SKM-1 treated with dmso at 0.1 percent for 144 hours (cell line): ENCODE measurements around the gene HS6ST3.

Experiments
- DNase-seq: peaks from one replicate; lab custom pipeline; 2025; ENCODE audit not compliant: unreplicated experiment; lab: John Stamatoyannopoulos, UW

Gene HS6ST3

DNA sequence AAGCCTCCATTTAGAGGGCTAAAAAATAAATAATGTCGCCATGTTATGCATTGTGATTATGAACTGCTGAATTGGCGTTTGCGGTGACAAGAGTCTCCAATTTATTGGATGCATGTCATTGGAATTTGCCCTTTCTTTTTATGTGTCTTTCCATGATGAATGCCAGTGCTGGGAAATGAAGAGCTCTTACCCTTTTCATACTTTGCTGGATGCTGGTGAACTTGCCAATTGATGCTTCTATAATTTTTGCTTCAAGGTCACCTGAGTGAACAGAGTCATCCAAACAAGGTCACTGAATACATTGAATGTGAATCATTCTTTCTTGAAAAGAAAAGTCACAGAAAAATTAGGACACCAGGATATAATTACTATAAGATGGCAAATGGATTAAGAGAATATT, 556.2 kb downstream of the HS6ST3 start:
- no peak for DNase-seq

DNA sequence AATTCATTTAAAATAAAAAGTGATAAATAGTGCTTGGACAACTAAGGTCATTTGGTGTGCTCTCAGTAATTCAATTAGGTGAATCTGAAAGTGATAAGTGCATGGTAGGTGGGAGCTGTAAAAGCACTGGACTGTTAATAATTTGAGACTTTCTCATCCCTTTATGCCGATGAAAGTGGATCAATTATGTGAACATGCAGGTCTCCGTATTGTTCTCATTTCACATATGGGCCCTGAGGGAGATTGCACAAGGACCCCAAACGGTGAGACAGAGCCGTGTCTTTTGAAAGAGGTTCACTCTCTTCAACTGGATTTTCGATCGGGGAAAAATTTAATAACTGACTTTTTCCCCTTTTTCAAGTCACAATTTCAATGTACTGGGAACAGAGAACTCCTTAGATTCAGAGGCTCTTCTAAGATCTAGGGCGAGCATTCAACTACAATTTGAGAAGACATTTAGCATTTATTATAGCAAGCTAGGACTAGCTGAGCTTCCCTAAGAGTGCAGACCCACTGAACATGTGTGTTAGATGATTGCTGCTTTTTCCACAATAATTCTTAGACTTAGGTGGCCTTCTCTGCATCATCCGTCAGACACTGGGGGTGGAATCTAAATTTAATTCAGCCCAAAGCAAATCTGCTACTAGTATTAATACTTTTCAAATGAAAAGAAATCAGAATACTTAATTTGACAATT, 556.8 kb downstream of the HS6ST3 start:
- no peak for DNase-seq

DNA sequence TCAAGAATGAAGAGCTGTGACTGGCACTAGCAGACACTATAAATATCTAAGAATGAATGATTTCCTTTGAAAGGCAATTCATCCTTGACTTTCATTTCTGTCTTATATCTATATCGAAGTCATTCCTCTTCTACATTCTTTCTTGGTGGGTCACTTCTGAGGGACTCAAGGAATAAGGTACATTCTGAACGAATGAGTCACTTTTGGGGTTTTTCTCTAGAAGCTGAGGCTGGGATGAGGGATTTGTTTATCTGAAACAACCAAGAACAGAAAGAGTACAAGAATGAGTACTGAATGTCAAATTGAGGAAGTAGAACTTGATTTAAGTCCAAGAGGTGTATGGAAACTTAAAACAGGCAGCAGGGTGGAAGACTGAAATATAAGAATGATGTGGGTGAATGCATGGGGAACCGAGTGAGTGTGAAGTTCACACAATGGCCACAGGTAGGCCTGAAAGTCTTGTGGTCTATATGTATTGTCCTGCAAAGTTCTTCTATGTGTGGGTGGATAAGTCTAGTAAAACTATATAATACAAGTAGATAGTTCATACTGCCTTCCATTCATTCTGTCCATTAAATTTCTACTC, 560.5 kb downstream of the HS6ST3 start:
- no peak for DNase-seq

DNA sequence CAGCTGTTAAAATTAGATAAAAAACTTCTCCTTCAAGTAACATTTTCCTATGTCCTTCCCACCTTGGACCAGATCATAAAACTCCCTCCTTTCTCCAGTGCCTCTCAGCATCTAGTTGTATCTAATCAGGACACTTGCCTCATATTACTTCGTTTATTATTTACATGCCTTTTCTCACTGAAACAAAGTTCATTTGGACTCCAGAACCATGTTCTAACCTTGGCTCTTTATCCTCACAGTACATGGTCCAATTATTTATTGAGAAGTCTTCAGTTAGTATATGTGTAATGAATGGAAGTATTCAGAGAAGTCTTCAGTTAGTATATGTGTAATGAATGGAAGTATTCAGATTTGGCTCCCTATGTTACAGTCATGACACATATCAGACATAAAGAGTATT, 561.7 kb downstream of the HS6ST3 start:
- no peak for DNase-seq

DNA sequence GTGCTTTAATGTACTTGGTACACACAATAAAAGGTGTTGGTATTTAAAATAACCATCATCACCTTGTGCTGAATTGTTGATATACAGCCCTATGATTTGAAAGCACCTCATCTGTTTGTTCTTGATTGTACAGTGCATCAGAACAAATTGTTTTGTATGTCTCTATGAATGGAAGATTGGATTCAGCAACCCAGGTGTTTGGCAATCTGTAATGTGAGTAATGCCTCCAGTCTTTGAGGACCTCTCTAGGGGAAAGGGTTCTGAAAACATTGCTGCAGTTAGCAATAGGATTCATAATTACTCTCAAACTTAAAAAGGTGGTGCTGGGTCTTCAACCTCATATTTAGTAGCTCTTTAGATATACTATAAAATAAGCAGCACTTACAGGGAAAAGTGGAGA, 562.6 kb downstream of the HS6ST3 start:
- no peak for DNase-seq

DNA sequence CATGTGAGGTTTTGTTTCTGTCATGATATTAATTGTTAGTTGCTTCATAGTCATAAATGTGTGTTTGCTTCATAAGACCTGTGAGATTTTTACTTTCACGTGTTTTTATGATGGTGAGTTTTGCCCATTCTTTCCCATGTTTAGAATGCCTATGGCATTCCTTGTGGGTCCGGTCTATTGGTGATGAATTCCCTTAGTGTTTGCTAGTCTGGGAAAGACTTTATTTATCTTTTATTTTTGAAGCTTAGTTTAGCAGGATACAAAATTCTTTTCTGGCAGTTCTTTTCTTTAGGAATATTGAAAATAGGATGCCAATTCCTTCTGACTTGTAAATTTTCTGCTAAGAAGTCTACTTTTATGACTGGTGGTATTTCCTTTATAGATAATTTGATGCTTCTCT, 571.7 kb downstream of the HS6ST3 start:
- no peak for DNase-seq

DNA sequence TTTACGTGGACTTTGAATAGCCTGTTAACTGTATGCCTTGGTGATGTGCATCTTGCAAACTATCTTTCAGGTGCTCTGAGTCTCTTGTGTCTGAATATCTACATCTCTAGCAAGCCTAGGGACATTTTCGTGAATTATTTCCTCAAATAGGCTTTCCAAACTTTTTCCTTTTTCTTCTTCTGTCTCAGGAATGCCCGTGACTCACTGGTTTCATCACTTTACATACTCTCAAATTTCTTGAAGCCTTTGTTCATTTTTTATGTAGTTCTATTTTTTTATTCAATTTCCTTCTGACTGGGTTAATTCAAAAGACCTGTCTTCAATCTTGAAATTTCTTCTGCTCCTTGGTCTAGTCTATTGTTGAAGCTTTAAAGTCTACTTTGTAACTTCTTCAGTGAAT, 572.1 kb downstream of the HS6ST3 start:
- DNase-seq = no peak

DNA sequence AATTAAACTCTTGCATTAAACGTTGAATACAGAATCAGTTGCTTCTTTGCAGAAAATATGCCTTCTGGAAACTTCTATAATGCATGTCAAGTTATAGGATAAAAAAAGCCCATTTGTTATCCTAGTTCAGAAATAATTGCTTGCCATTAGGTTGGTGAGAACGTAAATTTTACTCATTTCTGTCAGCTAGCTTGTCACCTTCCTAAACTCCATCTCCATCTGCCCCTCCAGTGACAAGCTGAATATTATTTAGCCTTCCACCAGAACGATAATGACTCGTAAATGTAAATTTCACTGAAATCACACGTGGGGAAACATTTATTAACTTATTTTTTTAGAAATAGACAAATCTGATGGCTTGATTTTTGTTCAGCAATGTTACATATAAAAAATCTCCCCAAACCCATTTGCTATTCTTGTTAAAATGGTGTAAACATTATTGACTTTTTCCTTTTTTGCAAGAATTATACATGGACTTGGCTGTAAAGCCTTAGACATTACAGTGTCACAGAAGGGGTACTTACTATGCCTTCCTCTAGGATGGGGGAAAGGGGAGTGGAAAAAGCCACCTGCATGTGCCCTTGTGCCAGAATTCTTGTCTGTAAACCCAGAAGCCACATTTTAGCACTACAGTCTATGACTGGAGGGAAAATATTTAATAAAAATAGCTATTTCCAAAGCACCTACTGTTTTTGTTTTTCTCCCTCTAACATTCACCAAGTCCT, 577.5 kb downstream of the HS6ST3 start:
- DNase-seq = no peak

DNA sequence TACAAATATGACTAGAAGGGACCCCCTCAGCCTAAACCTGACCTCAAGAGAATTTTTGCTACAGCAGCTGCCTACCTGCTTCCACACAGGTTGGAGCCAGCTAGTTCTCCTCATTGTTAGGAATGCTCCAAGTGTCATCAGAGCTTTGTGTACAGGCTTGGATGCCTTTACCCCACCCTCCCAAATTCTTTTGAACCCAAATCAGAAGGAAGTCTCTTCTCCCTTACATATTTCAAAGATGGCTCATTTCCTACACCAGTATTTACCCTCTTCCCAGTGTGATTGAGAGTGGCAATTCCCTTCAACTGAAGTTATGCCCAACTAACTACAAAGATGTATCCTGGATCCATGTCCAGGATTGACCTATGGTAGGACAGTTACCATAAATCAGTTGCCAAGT, 581.2 kb downstream of the HS6ST3 start:
- DNase-seq = no peak

DNA sequence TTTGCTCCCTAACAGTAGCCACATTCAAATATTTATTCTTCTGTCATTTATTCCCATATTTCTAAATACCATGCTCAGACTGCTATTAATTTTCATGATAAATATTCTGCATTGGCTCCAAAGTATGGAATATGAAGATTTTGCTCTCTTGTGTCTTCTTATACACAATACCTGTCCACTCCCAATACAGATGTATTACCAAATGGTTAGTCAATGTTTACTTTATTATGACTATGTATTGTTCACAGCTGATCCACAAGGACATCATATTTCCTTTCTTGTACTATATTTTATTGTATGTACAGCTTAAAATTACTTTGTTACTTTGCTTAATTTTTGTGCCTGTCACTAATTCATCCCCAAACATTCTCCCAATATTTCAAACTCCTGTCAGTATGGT, 582.1 kb downstream of the HS6ST3 start:
- DNase-seq = no peak

DNA sequence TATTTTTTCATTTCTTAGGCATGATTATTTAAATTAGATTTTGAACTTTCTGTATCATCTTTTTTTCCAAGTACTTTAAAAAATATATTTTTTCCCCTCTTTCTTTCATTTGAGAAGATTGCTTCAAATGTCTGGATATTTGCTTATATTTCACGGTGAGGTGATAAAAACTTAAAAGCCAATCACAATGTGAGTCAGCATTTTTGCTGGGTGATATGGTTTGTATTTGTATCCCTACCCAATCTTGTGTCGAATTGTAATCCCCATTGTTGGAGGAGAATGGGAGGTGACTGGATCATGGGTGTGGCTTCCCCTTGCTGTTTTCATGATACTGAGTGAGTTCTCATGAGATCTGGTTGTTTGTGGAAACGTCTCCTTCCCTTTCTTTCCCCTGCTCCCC, 583.9 kb downstream of the HS6ST3 start:
- DNase-seq = no peak

DNA sequence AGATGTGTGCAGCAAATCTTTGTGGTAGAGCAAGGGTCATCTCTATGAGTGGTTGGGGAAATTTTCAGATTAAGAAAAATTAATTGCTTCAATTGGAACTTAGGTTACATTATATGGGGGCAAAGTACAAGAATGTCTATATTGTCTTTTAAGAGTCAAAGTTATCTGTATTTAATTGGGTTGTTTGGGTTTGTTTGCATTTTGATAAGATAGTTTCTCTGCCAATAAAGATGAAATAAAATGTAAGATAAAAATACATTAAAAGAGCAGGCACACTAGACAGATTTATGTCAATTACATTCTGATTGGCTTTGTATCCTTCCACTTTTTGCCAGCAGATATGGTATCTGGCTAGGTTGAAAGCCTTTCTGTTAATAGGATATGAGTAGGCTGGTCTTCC, 587.1 kb downstream of the HS6ST3 start:
- DNase-seq = no peak

DNA sequence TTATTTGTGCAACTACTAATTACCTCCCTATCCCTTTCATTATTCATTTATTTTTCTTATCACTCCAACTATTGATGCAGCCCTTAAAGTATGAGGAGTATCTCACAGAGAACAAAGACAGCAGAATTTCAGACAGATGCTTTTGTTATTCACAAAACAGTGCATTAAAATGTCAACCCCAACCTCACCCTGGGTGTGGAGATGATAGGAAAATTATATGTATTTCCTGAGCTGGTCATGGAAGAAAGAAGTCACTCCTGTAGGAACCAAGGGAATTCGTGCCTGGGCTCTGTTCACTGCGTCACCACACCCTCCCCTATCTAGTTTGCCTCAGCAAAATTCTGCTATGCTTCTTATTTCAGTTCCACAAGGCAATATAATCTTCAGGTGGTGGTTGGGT, 588.9 kb downstream of the HS6ST3 start:
- DNase-seq = no peak

DNA sequence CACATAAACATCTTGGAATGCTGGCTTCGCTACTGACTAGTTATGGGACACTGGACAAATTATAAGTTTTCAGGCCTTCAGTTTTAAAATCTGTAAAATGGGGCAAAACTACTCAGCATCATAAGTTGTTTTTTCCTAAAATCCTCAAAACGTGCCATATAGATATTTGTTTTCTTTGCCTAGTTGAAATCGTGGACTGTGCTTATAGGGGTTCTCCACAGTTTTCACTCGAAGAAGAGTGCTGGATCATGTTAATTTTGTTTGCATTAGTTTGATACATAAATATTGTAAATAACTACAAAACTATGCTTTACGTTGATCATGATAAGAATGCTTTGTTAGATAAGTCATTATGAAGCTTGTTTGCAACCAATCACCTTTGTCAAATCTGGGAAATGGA, 591.0 kb downstream of the HS6ST3 start:
- no peak for DNase-seq

DNA sequence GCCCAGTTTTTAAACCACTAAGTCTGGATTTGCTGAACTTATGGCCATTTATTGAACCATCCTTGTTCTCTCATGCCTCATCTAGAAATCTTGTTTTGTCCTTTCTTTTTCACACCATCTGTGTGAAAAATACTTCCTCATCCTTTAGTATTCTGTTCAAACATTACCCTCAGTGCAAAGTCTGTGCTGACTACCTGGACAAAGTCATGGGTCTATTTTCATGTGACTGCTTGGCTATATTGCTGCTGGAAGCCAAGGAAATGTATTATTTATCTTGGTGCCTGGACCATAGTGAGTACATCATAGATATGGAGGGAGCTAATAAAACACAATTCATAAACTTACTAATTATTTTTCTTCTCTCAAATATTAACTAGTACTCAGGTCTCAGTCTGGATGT, 591.9 kb downstream of the HS6ST3 start:
- no peak for DNase-seq

DNA sequence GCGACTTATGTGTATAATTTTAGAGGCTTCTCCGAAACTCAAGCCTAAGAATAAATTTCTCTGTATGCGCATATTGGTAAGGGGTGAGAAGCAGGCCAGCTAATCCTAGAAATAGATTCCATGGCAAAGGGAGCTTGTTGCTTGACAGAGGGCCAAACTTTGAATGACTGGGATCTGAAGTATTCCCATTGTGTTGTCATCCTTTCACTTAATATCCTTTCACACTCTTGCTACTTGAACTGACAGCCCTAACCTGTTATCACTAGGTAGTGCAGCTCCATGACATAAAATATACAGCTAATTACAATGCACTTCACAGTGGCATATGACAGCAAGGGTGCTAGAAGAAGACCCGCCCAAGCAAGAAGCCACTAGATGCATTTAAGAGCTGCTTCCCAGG, 594.6 kb downstream of the HS6ST3 start:
- DNase-seq = no peak

DNA sequence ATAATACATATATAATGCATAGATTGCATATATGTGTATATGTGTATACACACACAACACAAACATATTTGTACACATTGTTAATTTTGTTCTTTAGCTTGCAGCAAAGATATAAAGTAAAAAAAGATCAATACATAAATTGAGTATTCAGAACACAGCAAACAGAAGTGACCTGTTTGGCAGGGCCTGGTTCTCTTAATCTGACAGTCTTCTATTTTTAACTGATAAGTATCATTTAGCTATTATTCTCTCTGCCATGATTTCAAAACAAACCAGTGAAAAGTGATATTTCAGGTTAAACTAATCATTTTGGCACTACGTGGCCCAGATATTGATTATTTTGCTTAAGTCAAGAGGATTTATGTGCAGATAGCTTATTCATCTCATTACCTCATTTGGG, 595.0 kb downstream of the HS6ST3 start:
- DNase-seq = no peak

DNA sequence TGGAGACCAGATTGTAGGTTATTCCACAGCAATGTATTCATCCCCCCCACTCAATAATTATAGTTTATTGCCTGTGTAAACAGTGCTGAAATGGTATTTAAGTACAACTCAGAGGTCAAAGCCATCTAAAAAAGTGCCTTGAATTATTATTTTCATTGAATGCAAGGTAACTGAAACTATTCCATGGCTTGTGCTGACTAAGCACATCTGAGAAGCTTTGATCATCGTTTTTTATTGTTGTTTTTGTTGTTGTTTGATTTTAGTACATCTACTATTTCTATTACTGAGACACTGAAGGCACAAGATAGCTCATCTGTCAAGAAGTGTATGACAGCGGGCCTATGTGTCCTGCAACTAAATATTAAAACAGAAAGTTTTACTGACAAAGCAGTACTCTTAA, 596.4 kb downstream of the HS6ST3 start:
- DNase-seq = no peak

DNA sequence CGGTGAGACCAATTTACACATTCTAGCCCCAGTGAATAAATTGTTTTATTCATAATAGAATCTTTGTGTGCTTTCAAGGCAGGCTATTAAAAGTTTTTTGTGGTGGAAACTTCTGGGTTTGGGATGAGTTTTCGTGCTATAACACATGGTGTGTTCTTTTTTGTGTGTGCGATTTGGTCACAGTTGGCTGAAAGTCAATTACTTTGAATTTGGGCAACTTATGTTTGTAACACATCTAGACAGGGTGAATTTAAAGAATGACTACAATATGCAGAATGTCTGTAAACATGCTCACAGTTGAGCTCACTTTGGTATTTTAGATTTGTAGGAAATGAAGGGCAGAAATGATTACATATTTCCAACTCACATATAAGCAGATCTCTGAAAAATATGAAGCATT, 597.3 kb downstream of the HS6ST3 start:
- no peak for DNase-seq

DNA sequence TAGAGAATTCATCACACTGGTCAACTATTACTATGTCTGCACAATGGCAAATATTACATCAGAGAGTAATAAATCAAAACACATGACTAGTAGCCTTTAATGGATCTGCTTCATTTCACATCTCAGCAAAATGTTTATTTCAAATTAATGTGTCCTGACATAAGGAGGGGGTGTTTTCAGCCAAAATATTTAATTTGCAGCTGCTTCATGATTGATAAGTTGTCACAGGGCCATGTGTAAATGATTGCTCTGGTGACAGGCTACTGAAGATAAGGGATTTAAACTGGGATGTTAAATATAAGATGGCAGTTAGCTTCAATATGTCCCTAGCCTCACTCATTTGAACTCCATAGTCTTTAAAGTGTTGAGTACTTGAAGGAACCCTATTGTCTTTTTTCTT, 601.1 kb downstream of the HS6ST3 start:
- no peak for DNase-seq

DNA sequence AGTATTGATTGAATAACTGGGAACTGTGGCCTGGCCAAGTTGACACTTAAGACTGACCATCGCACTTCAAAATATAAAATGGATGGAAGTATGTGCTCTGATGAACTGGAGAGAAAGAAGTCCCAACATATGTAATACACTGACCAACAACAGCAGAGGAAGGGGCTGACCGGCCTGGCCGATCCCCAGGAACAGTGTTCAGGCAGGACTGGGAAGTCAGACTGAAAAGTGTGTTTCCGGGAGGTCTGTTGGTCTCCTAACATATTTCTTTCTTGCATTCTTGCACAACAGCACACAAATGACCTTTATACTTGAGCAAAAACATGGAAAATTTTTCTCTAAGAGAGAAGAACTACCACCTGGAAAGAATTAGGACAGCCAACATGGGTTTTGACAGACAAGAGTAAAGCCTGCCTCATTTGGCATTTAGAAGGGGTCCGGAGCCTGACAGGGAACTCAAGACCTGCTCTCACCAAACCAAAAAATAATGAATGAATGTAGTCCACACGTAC, 606.5 kb downstream of the HS6ST3 start:
- DNase-seq = no peak

DNA sequence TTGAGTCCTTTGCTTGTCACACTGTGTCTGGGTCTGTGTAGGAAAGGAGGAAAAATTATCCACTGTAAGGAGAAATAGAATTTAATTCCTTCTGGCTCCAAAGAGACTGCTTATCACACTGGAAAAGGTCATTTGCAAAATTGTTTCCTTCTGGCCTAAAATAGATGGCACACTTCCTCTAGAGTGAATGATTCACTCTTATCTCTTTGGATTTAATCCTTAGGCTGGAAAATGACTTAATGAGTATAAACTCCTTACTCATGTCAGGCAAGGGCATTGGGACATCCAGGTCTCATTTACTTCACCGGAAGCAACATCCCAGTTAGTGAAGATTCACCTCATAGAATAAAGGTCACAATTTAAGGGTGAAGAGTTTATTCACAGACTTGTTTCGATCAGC, 610.8 kb downstream of the HS6ST3 start:
- no peak for DNase-seq
